ENCODE measurements around the gene GRM8. TPM values are rescaled to one million over a fixed set of nuclear protein-coding genes. Genes with fewer than 3 reads are reported as not detected.

GRM8 gene
- total and polyA plus RNA-seq, 9 of the 15 experiments (the other 6 are each of a cell fraction or from before 2014, with no cell fraction given): 0.13 TPM; not detected in 7

GRCh38 chr7:126689037-126689436 lies 563.7 kb downstream of the GRM8 start:
- no TSS peak for BruUV-seq (replicated peaks)

DNA sequence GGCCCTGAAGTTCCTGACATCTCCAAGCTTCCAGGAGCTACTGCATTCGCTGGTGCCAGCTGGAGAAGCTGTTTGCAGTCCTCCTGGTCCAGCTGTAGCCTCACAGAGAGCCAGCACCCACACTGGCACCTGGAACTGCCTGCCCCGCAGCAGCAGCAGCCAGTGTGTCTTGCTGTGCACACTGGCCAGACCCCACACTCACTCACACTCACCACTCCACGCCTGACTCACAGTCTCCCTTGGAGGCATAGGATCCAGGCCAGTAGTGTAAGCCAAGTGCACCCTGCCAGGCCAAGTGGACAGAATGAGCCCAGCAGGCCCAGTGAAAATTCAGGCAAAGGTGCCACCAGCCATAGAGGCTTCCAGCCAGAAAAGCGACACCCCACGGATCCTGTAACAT lies 566.3 kb downstream of the GRM8 start:
- Histone ChIP-seq H2AFZ (ENCODE audit: low read depth, low read length) (no peak overlapping the region), H3K9ac (ENCODE audit: insufficient read depth in 1 of 2, low read depth in 2 of 2, low read length in 2 of 2) (no peak overlapping the region), H3K36me3 (ENCODE audit: control insufficient read depth, insufficient read depth, low read length) (no peaks in the 10 kb centered on the region), H3K27ac (ENCODE audit: extremely low read depth, low read depth, low read length) (no peak overlapping the region), H3K9me1 (ENCODE audit: control insufficient read depth, insufficient read depth, low read length) (no peaks in the 10 kb centered on the region), H3K4me1 (replicated peaks in 1 of 2; ENCODE audit: control insufficient read depth in 2 of 2, insufficient read depth in 2 of 2, low read length in 2 of 2) (peaks cover 0 to 9% of the 10 kb centered on the region in 2 experiments; a peak in 2 of 5 replicates), H3K27me3 (ENCODE audit: control insufficient read depth in 2 of 2, insufficient read depth in 2 of 2, low read length in 2 of 2) (peaks cover 6 to 34% of the 10 kb centered on the region in 2 experiments; a peak in 4 of 5 replicates), H3K4me3 (no peak overlapping the region), H3K79me2 (ENCODE audit: control insufficient read depth, insufficient read depth, low read length) (no peaks in the 10 kb centered on the region), H3K9me3 (replicated peaks; ENCODE audit: control insufficient read depth, insufficient read depth, low read depth, low read length) (no peaks in the 10 kb centered on the region), H3K4me2 (ENCODE audit: insufficient read depth, low read length) (no peak overlapping the region), H4K20me1 (replicated peaks; ENCODE audit: control insufficient read depth, insufficient read depth, low read length) (no peaks in the 10 kb centered on the region)
- in situ Hi-C loops (cut with MboI): no loop called here
- FAIRE-seq: no peak
- ChIA-PET POLR2A (interaction anchor here (1.1 kb wide), 2 partner anchors 12 to 16 kb away, joined by 3 to 4 read pairs; no protein-coding TSS in a partner anchor), CTCF (ENCODE audit: low intra/inter-chr PET ratio) (no interaction called here)
- 5% methylated on average over 5 of the region's 5 CpGs for WGBS (ENCODE audit: insufficient coverage, low coverage, missing lambda C conversion rate)
- no peak for DNase-seq (ENCODE audit: extremely low read depth in 1 of 4, low spot score in 3 of 4)
- no TSS peak for BruUV-seq (replicated peaks)
- ATAC-seq: no peak
- intact Hi-C loops (cut with micrococcal nuclease): no loop called here
- TF ChIP-seq BHLHE40 (IDR thresholded peaks at IDR 0.05; ENCODE audit: low read length) (no peak), ETS2 (tag; IDR thresholded peaks at IDR 0.05; ENCODE audit: borderline replicate concordance, poor library complexity, severe bottlenecking) (no peak), ZNF212 (CRISPR knock-in tag; IDR thresholded peaks at IDR 0.05) (no peak), THRB (CRISPR knock-in tag; conservative IDR thresholded peaks at IDR 0.05) (no peak), JUNB (CRISPR knock-in tag; conservative IDR thresholded peaks at IDR 0.05) (no peak), SIN3B (IDR thresholded peaks at IDR 0.05; ENCODE audit: low read depth) (no peak), ELK3 (CRISPR knock-in tag; IDR thresholded peaks at IDR 0.05) (no peak)

More at GRCh38 chr7:126689037-126689436, 563.7 kb downstream of the GRM8 start:
- ChIA-PET CTCF (ENCODE audit: low intra/inter-chr PET ratio) (no interaction called here), POLR2A (interaction anchor here (0.6 to 1.3 kb wide), 2 partner anchors 10 to 11 kb away, joined by 3 to 4 read pairs; no protein-coding TSS in a partner anchor)
- Histone ChIP-seq H3K4me3 (no peak overlapping the region), H3K27me3 (ENCODE audit: control insufficient read depth in 2 of 2, insufficient read depth in 2 of 2, low read length in 2 of 2) (peaks cover 4 to 35% of the 10 kb centered on the region in 2 experiments; a peak in 3 of 5 replicates), H2AFZ (ENCODE audit: low read depth, low read length) (no peak overlapping the region), H4K20me1 (replicated peaks; ENCODE audit: control insufficient read depth, insufficient read depth, low read length) (no peaks in the 10 kb centered on the region), H3K79me2 (ENCODE audit: control insufficient read depth, insufficient read depth, low read length) (no peaks in the 10 kb centered on the region), H3K9me1 (ENCODE audit: control insufficient read depth, insufficient read depth, low read length) (no peaks in the 10 kb centered on the region), H3K36me3 (ENCODE audit: control insufficient read depth, insufficient read depth, low read length) (no peaks in the 10 kb centered on the region), H3K9ac (ENCODE audit: insufficient read depth in 1 of 2, low read depth in 2 of 2, low read length in 2 of 2) (no peak overlapping the region), H3K9me3 (replicated peaks; ENCODE audit: control insufficient read depth, insufficient read depth, low read depth, low read length) (no peaks in the 10 kb centered on the region), H3K4me1 (replicated peaks in 1 of 2; ENCODE audit: control insufficient read depth in 2 of 2, insufficient read depth in 2 of 2, low read length in 2 of 2) (peaks cover 0 to 9% of the 10 kb centered on the region in 2 experiments; a peak in 2 of 5 replicates), H3K27ac (ENCODE audit: extremely low read depth, low read depth, low read length) (no peak overlapping the region), H3K4me2 (ENCODE audit: insufficient read depth, low read length) (no peak overlapping the region)
- no peak for TF ChIP-seq KAT8 (IDR thresholded peaks at IDR 0.05; ENCODE audit: low read depth)
- no peak for TF ChIP-seq ZBED1 (IDR thresholded peaks at IDR 0.05)
- no peak for TF ChIP-seq CBX3 (IDR thresholded peaks at IDR 0.05; ENCODE audit: borderline replicate concordance in 1 of 2, low read length in 2 of 2)
- no peak for TF ChIP-seq CAMTA2 (CRISPR knock-in tag; conservative IDR thresholded peaks at IDR 0.05)
- intact Hi-C loops (cut with micrococcal nuclease): no loop called here
- no peak for DNase-seq (ENCODE audit: extremely low read depth in 1 of 4, low spot score in 3 of 4)
- WGBS (ENCODE audit: insufficient coverage, low coverage, missing lambda C conversion rate): 0% methylated on average over 1 of the region's 1 CpG
- no peak for FAIRE-seq
- in situ Hi-C loops (cut with MboI): no loop called here
- ATAC-seq: no peak

All from K562 (cell line).